WTC11 (cell line): Measurements from ENCODE around the gene PDPN.

Experiments used
- ATF1 ChIP-seq: sonication (generic); formaldehyde crosslinking; IDR thresholded peaks from 2 replicates; pipeline ENCODE4 v1.8.1; 2023; ENCODE audit warnings: mild to moderate bottlenecking, moderate library complexity, missing genetic modification reagents
- ETV6 ChIP-seq: sonication (generic); formaldehyde crosslinking; IDR thresholded peaks from 2 replicates; pipeline ENCODE4 v1.8.1; 2022; ENCODE audit warnings: mild to moderate bottlenecking, missing genetic modification reagents
- MYBL2 ChIP-seq: sonication (generic); formaldehyde crosslinking; IDR thresholded peaks from 2 replicates; pipeline ENCODE4 v1.8.1; 2023; ENCODE audit warnings: mild to moderate bottlenecking, moderate library complexity, missing genetic modification reagents
- SP1 ChIP-seq: sonication (generic); formaldehyde crosslinking; conservative IDR thresholded peaks from 2 replicates; pipeline ENCODE4 v1.8.1; 2022; ENCODE audit warnings: missing genetic modification reagents
- TCF7 ChIP-seq: sonication (generic); formaldehyde crosslinking; IDR thresholded peaks from 2 replicates; pipeline ENCODE4 v1.8.0; 2022; ENCODE audit warnings: mild to moderate bottlenecking, low read depth, missing genetic modification reagents, moderate library complexity
- TF ChIP-seq, protein P1 (sequence below): sonication (generic); formaldehyde crosslinking; IDR thresholded peaks from 2 replicates; pipeline ENCODE4 v1.8.0; 2022; ENCODE audit warnings: mild to moderate bottlenecking, missing genetic modification reagents
- TF ChIP-seq, protein P2 (sequence below): fragments of 200-600 bp; IDR thresholded peaks from 2 replicates; pipeline ENCODE4 v1.8.0; 2022; ENCODE audit warnings: antibody characterized with exemption
- TF ChIP-seq, protein P3 (sequence below): sonication (generic); formaldehyde crosslinking; IDR thresholded peaks from 2 replicates; pipeline ENCODE4 v1.8.0; 2022; ENCODE audit warnings: mild to moderate bottlenecking, missing genetic modification reagents
- TF ChIP-seq, protein P4 (sequence below): sonication (generic); formaldehyde crosslinking; IDR thresholded peaks from 2 replicates; pipeline ENCODE4 v1.8.0; 2023; ENCODE audit warnings: missing genetic modification reagents
- TF ChIP-seq, protein P5 (sequence below): sonication (generic); formaldehyde crosslinking; IDR thresholded peaks from 2 replicates; pipeline ENCODE4 v1.8.1; 2022; ENCODE audit warnings: low read depth, missing genetic modification reagents, borderline replicate concordance

DNA sequence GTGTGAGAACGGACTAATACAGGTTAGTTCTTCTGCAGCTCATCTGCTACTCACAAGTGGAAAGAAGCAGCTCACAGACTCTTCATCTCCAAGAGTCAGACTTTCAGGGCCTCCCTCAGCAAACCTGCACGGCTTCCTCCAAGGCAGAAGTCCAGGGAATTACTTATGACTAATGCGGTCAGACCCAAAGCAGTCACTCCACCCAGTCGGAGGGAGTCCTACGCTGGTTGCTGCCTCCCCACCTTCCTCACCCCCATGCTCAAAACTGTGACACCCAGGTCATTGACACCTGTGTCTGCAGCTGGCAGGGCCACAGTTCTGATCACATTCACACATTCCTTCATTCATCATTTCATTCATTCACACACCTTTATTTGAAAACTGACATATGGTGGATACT lies 77.9 kb downstream of the PDPN start:
- TF ChIP-seq, protein P1, sequence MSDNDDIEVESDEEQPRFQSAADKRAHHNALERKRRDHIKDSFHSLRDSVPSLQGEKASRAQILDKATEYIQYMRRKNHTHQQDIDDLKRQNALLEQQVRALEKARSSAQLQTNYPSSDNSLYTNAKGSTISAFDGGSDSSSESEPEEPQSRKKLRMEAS (CRISPR knock-in tag), result no peak
- no peak for TF ChIP-seq ETV6 (CRISPR knock-in tag)
- TF ChIP-seq, protein P2, sequence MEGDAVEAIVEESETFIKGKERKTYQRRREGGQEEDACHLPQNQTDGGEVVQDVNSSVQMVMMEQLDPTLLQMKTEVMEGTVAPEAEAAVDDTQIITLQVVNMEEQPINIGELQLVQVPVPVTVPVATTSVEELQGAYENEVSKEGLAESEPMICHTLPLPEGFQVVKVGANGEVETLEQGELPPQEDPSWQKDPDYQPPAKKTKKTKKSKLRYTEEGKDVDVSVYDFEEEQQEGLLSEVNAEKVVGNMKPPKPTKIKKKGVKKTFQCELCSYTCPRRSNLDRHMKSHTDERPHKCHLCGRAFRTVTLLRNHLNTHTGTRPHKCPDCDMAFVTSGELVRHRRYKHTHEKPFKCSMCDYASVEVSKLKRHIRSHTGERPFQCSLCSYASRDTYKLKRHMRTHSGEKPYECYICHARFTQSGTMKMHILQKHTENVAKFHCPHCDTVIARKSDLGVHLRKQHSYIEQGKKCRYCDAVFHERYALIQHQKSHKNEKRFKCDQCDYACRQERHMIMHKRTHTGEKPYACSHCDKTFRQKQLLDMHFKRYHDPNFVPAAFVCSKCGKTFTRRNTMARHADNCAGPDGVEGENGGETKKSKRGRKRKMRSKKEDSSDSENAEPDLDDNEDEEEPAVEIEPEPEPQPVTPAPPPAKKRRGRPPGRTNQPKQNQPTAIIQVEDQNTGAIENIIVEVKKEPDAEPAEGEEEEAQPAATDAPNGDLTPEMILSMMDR, result no peak
- TF ChIP-seq, protein P3, sequence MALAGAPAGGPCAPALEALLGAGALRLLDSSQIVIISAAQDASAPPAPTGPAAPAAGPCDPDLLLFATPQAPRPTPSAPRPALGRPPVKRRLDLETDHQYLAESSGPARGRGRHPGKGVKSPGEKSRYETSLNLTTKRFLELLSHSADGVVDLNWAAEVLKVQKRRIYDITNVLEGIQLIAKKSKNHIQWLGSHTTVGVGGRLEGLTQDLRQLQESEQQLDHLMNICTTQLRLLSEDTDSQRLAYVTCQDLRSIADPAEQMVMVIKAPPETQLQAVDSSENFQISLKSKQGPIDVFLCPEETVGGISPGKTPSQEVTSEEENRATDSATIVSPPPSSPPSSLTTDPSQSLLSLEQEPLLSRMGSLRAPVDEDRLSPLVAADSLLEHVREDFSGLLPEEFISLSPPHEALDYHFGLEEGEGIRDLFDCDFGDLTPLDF (CRISPR knock-in tag), result no peak
- no peak for TF ChIP-seq SP1 (CRISPR knock-in tag)
- TF ChIP-seq, protein P4, sequence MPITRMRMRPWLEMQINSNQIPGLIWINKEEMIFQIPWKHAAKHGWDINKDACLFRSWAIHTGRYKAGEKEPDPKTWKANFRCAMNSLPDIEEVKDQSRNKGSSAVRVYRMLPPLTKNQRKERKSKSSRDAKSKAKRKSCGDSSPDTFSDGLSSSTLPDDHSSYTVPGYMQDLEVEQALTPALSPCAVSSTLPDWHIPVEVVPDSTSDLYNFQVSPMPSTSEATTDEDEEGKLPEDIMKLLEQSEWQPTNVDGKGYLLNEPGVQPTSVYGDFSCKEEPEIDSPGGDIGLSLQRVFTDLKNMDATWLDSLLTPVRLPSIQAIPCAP (CRISPR knock-in tag), result no peak
- no peak for TF ChIP-seq TCF7
- TF ChIP-seq, protein P5, sequence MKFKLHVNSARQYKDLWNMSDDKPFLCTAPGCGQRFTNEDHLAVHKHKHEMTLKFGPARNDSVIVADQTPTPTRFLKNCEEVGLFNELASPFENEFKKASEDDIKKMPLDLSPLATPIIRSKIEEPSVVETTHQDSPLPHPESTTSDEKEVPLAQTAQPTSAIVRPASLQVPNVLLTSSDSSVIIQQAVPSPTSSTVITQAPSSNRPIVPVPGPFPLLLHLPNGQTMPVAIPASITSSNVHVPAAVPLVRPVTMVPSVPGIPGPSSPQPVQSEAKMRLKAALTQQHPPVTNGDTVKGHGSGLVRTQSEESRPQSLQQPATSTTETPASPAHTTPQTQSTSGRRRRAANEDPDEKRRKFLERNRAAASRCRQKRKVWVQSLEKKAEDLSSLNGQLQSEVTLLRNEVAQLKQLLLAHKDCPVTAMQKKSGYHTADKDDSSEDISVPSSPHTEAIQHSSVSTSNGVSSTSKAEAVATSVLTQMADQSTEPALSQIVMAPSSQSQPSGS, result no peak
- no peak for TF ChIP-seq MYBL2 (CRISPR knock-in tag)
- no peak for TF ChIP-seq ATF1 (CRISPR knock-in tag)
